ENCODE results near the gene OPHN1. TPM values are rescaled to one million over a fixed set of nuclear protein-coding genes. Genes with fewer than 3 reads are reported as not detected.

OPHN1 gene
- total RNA-seq, 1 donor from 2014 or later = 0.04 TPM

DNA sequence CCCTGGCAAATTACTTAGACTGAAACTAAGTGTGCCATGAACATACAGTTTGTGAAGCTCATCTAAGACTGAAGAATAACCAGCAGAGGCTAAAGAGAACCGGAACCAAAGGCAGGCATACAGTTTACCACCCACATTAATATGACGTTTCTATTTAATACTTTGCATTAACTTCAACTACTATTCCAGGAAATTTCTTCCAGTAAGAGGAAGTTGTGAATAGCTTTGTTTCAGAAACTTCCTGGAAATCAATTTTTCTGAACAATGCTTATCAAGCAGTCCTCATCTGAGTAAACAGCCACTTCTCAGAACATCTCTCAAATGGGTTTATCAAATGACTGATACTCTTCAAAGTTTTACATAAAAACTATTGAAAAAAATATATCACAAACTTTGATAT, 252.7 kb downstream of the OPHN1 start:
- Mint-ChIP-seq H3K27me3 (no peaks in the 10 kb centered on the region), H3K4me1 (no peaks in the 10 kb centered on the region), H3K9me3 (no peaks in the 10 kb centered on the region), H3K27ac (no peak overlapping the region), H3K36me3 (ENCODE audit: low read depth) (no peaks in the 10 kb centered on the region), H3K4me3 (no peak overlapping the region)
- ChIA-PET CTCF (no interaction called here), POLR2A (no interaction called here)
- DNase-seq (no peak), ATAC-seq (ENCODE audit: low read depth) (no peak)
- intact Hi-C loops (cut with micrococcal nuclease) = no loop called here
- TF ChIP-seq, protein P1, sequence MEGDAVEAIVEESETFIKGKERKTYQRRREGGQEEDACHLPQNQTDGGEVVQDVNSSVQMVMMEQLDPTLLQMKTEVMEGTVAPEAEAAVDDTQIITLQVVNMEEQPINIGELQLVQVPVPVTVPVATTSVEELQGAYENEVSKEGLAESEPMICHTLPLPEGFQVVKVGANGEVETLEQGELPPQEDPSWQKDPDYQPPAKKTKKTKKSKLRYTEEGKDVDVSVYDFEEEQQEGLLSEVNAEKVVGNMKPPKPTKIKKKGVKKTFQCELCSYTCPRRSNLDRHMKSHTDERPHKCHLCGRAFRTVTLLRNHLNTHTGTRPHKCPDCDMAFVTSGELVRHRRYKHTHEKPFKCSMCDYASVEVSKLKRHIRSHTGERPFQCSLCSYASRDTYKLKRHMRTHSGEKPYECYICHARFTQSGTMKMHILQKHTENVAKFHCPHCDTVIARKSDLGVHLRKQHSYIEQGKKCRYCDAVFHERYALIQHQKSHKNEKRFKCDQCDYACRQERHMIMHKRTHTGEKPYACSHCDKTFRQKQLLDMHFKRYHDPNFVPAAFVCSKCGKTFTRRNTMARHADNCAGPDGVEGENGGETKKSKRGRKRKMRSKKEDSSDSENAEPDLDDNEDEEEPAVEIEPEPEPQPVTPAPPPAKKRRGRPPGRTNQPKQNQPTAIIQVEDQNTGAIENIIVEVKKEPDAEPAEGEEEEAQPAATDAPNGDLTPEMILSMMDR (IDR thresholded peaks at IDR 0.05) = no peak

DNA sequence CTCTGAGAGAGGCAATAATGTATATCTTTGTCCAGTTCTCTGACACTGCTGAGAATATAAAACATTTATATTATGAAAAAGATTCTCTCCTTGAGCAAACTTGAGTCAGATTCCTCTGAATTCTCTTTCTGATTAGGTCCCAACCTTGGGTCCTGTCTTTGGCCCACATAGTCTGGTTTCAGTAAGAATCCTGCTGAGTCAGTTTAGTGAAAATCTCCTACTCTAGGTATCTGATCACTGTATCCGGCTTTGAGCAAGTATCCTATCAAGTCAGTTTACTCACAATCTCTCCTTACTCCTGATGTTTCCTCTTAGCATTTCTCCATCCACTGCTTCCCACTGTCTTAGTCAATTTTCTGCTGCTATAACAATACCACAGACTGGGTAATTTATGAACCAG, 253.9 kb downstream of the OPHN1 start:
- Mint-ChIP-seq H3K9me3 (no peaks in the 10 kb centered on the region), H3K4me3 (no peak overlapping the region), H3K27ac (no peak overlapping the region), H3K36me3 (ENCODE audit: low read depth) (no peaks in the 10 kb centered on the region), H3K27me3 (no peaks in the 10 kb centered on the region), H3K4me1 (no peaks in the 10 kb centered on the region)
- DNase-seq = no peak
- intact Hi-C loops (cut with micrococcal nuclease) = no loop called here
- ChIA-PET POLR2A (no interaction called here), CTCF (no interaction called here)
- no peak for ATAC-seq (ENCODE audit: low read depth)
- TF ChIP-seq, protein P1 (IDR thresholded peaks at IDR 0.05) = no peak

DNA sequence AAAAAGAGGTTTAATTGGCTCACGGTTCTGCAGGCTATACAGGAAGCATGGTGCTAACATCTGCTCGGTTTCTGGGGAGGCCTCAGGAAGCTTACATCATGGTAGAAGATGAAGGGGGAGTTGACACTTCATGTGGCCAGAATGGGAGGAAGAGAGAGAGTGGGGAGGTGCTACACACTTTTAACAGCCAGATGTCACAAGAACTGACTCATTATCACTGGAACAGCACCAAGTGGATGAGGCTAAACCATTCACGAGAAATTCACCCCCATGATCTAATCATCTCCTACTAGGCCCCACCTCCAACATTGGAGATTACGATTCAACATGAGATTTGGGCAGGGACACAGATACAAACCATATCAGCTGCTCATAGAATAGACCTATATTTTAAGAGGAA, 255.8 kb downstream of the OPHN1 start:
- H3K4me1 Mint-ChIP-seq = no peaks in the 10 kb centered on the region
- no peaks in the 10 kb centered on the region for H3K27me3 Mint-ChIP-seq
- DNase-seq = no peak
- intact Hi-C loops (cut with micrococcal nuclease) = no loop called here
- no peak overlapping the region for H3K4me3 Mint-ChIP-seq
- TF ChIP-seq, protein P1 (IDR thresholded peaks at IDR 0.05) = no peak
- ChIA-PET POLR2A (no interaction called here), CTCF (no interaction called here)
- H3K36me3 Mint-ChIP-seq (ENCODE audit: low read depth) = no peaks in the 10 kb centered on the region
- no peak for ATAC-seq (ENCODE audit: low read depth)
- no peaks in the 10 kb centered on the region for H3K9me3 Mint-ChIP-seq
- no peak overlapping the region for H3K27ac Mint-ChIP-seq

DNA sequence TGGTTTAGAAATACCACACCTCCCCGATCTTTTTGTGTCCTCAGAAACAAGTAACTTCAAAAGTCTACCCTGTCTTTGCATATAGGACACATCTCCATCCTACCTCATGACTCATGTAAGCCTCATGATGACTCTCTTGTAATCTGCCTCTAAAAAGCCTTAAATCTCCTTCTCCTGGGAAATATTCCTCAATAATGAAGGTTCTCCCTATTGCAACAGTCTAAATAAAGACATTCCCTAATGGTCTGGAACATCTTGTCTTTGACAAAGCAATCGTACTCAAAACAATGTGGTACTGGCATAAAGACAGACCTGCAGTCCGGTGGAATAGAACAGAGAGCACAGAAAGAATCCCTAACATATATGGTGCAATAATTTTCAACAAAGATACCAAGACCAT, 257.7 kb downstream of the OPHN1 start:
- ChIA-PET POLR2A (no interaction called here), CTCF (no interaction called here)
- Mint-ChIP-seq H3K36me3 (ENCODE audit: low read depth) (no peaks in the 10 kb centered on the region), H3K4me3 (no peak overlapping the region), H3K27me3 (no peaks in the 10 kb centered on the region), H3K4me1 (no peaks in the 10 kb centered on the region), H3K27ac (no peak overlapping the region), H3K9me3 (no peaks in the 10 kb centered on the region)
- DNase-seq (no peak), ATAC-seq (ENCODE audit: low read depth) (no peak)
- TF ChIP-seq, protein P1 (IDR thresholded peaks at IDR 0.05) = no peak
- intact Hi-C loops (cut with micrococcal nuclease) = no loop called here

DNA sequence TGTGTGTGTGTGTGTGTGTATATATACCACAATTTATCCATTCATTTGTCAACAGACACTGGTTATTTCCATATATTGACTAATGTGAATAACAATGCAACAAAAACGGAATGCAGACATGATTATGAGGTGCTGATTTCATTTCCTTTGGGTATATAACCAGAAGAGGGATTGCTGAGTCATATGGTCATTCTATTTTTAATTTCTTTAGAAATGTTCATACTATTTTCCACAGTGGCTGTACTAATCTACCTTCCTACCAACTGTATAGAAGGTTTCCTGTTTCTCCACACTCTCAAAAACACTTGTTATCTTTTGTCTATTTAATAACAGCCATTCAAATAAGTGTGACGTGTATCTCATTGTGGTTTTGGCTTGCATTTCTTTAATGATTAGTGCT, 269.9 kb downstream of the OPHN1 start:
- ChIA-PET POLR2A (no interaction called here), CTCF (no interaction called here)
- DNase-seq = no peak
- no peak overlapping the region for H3K27ac Mint-ChIP-seq
- H3K4me3 Mint-ChIP-seq = no peak overlapping the region
- ATAC-seq (ENCODE audit: low read depth) = no peak
- H3K9me3 Mint-ChIP-seq = no peaks in the 10 kb centered on the region
- no peaks in the 10 kb centered on the region for H3K4me1 Mint-ChIP-seq
- H3K36me3 Mint-ChIP-seq (ENCODE audit: low read depth) = no peaks in the 10 kb centered on the region
- no peaks in the 10 kb centered on the region for H3K27me3 Mint-ChIP-seq
- intact Hi-C loops (cut with micrococcal nuclease) = no loop called here
- TF ChIP-seq, protein P1 (IDR thresholded peaks at IDR 0.05) = no peak
